NCI-H748 treated with DMSO at 0.1 percent for 48 hours (cell line): Measurements from ENCODE around the gene RUSC2.
"Not testable (repeated sequence)": the region's sequence is repeated elsewhere in the genome, so short reads cannot be mapped to it uniquely, and the experiment has no call there.

Experiments used
- DNase-seq: peaks from one replicate; lab custom pipeline; 2025; lab: John Stamatoyannopoulos, UW

The RUSC2 gene

DNA sequence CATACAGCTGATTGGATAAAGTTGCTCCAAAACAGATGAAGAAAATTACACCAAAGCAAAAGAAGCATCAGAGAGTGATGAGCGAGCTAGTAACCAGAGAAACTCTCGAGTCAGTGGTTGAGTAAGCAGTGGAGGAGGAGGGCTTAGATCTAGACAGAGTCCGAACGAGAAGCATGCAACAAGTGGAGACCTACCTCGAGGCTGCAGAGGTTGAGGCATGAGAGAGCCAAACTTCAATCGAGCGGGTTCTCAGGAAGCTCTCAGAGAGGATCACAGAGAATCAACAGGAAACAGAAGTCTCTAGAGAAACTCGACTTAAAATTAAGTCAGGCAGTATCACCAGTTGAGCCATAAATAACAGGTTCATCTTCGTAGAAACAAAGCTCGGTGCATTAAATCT lies 6.1 kb downstream of the RUSC2 start:
- DNase-seq = no peak

GRCh38 chr9:35498245-35498644 lies 8.3 kb downstream of the RUSC2 start:
- DNase-seq = not testable (repeated sequence)

GRCh38 chr9:35499029-35499700 lies 9.3 kb downstream of the RUSC2 start:
- DNase-seq = no peak

- no peak for DNase-seq
Measured at GRCh38 chr9:35499701-35500030, 9.8 kb downstream of the RUSC2 start.

GRCh38 chr9:35500130-35500748 lies 10.3 kb downstream of the RUSC2 start:
- DNase-seq = no peak

DNA sequence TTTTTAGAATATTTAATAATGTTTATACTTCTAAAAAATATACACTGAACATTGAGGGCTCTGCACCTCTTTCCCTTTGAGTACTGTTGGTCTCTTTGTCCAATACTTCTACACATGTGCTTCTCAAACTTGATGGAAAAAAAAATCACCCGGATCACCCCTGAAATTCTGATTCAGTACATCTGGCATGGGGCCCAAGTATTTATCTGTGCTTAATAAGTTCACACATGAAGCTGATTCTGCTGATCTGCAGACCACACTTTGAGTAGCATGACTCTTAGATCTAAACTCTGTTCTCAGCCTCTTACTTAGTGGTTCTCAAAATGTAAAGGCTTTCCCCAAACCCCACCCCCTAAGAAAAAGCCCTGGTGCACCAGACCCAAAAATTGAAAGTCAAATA lies 12.0 kb downstream of the RUSC2 start:
- no peak for DNase-seq

GRCh38 chr9:35506359-35506758 lies 16.4 kb downstream of the RUSC2 start:
- DNase-seq = no peak

- DNase-seq = no peak
Measured at GRCh38 chr9:35508069-35508468, 18.2 kb downstream of the RUSC2 start.

GRCh38 chr9:35510383-35510753 lies 20.5 kb downstream of the RUSC2 start:
- no peak for DNase-seq

- no peak for DNase-seq
Measured at GRCh38 chr9:35510754-35511428, 21.0 kb downstream of the RUSC2 start.

- DNase-seq = no peak
Measured at GRCh38 chr9:35511453-35511852, 21.5 kb downstream of the RUSC2 start.

DNA sequence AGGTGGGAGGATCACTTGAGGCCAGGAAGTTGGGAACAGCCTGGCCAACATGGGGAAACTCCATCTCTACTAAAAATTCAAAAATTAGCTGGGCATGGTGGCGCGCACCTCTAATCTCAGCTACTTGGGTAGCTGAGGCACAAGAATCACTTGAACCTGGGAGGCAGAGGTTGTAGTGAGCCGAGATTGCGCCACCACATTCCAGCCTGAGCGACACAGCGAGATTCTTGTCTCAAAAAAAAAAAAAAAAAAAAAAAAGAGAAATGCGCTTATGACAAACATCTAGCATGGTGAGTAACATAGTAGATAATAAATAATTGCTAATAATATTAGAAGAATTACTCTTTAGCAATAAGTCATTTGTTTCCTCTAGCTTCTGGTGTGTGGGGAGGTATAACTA lies 25.9 kb downstream of the RUSC2 start:
- DNase-seq = no peak

- DNase-seq = no peak
Measured at GRCh38 chr9:35516479-35516878, 26.6 kb downstream of the RUSC2 start.

DNA sequence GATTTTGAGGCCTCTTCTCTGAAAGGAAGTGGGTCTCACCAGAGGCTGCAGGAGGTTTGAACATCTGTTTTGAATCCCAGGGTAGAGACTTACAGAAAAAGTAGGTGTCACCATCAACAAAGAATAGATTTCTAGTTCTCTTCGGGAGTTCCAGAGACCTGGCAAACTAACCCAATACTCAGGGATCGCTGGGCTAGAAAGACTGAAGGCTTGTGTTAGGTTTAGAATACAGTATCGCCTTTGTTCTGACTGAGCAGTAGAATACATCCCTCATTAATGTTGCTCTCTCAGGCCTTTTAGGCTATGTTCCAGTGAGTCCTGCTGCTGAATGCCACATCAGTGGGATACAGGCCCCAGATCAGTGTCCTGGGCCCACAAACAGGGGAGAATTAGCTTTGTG lies 27.2 kb downstream of the RUSC2 start:
- no peak for DNase-seq

DNA sequence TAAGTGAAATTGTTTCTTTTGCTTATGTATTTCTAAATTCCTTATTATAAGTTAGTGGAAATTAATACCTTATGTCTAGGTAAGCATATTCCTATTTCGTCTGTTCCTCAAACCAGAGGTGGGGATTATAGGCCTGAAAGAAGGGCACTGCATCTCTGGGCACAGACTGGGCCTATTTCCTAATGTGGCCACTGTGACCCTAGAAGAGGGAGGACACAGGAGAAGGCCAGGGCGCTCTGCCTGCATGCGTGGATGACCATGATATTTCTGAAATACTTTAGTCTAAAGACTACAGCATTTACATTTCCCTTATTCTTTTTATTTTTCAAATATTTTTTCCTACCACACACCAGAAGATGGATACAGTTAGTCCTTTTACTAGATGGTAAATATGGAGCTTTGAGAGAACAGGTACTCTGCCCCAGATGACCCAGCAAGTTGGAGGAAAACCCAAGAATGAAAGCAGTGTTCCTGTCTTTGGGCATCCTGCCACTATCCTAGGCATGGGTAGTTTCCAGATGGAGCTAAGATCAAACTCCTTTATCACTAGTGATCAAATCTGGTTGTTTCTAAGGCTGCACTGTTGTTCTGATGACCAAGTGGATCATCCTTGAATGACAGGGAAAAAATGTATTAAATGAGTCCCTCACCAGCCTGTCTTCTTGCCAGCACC lies 27.8 kb downstream of the RUSC2 start:
- no peak for DNase-seq

DNA sequence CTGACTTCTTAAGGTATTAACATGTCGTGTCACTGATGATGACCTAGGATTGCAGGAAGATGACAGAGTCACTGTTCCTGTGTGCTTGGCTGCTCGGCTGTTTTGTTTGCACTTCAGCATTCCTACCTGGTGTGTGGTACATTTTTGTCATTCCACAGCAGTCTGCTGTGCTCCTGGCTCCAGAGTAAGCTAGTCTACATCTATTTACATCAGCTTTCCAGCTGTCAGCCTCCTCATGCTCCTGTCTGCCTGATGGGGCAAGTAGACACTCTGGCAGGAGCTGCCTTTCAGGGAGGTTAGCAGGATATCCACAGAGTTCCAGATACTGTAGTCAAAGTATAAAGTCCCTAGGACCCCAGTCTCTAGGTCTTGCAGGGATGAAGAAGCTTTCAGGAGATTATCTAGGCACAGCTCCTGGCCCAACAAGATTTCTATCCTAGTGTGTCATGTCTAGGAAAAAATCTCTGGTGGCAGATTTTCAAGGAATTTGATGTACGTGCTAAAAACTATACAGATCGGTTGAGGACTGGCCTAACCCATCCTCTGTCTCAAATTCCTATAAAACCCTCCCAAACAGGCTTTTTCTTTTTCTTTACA lies 28.4 kb downstream of the RUSC2 start:
- no peak for DNase-seq

DNA sequence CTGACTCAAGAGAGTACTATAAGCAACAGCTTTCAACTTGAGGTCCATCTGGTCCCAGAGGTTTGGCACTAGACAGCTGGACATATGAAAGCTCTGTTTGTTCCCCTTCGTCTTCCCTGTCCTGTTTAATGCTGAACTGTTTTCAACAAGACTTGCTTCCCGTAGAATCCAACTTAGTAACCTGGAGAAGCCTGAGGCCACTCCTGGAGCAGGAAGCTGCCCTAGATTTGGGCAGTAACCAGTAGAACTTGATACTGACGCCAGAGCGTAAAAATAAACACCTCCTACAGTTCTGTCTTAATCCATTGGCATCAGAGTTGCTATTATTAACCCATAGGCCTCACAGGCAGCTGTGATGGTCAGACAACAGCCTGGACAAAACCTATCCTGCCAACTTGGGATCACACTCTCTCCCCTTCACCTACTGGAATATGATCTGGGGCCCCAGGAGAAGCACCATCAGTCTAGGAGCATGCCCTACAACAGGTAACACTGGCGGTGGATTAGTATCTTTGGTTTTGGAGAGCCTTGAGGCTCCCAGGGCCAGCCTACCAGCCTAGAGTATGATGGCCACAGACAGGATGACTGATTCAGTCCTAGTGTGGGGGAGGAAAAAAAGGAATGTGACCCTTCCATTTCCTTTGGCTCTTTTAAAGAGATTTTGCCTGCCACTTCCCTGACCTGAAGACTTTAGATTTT lies 29.2 kb downstream of the RUSC2 start:
- no peak for DNase-seq

DNA sequence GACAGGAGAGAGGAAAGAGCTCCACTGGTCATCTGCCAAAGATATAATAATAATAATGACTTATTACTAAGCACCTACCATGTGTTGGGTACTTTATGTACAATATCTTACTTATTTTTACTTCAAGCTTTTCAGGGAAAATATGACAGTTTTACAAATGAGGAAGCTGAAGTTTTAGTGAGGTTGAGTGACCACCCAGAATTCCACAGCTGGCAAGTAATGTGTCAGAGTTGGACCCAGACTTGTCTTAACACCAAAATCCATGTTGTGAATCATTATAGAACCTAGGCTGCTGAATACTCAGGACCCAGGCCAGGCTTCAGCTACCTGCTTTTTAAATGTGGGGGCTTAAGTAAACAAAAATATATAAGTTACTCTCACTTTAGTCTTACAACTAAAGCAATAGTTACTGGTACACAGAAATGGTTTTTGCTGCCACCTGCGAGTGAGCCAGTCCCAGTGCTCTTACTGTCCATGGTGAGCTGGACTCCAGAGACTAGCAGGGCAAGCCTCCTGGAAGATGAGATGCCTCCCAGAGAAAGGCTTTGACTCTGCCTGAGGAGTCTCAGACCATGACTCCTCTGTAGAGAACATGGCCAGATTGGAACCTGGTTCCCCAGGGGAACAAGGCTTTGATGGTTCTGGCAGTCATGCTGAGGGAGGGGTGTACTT lies 29.9 kb downstream of the RUSC2 start:
- no peak for DNase-seq

DNA sequence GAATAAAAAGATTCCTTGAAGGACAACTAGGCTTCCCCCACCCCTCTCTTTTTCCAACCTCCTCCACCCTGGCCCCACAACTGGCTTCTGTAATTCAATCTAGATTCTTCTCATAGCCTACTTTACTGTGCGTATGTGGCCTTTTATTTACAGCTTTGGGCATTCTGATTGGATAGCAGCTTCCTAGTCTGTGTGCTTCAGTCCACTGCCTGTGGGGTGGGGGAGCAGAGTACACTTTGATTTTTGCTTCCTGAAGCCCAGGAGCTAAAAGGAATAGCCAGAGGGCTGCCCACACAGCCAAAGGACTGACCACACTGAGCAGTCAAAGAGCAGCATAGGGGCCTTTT lies 30.4 kb downstream of the RUSC2 start:
- DNase-seq = no peak

GRCh38 chr9:35521708-35522107 lies 31.8 kb downstream of the RUSC2 start:
- DNase-seq = no peak

- no peak for DNase-seq
Measured at GRCh38 chr9:35522187-35522586, 32.3 kb downstream of the RUSC2 start.

GRCh38 chr9:35522700-35523099 lies 32.8 kb downstream of the RUSC2 start:
- no peak for DNase-seq
